Trophoblast cell (in vitro differentiated cells and primary cell): ENCODE results near the gene GLIS1.

ENCODE experiments used
- DNase-seq, 2 donors: peaks; one replicate each; pipeline ENCODE4 v3.0.0-alpha.2; 2016
- H2AFZ ChIP-seq: 2 replicates; pipeline ENCODE4 v1.6.1; 2013; ENCODE audit warnings: low read length, moderate library complexity, mild to moderate bottlenecking; ENCODE audit not compliant: insufficient read depth, poor library complexity
- H2AK5ac ChIP-seq: 2 replicates; pipeline ENCODE4 v1.6.1; 2013; ENCODE audit warnings: mild to moderate bottlenecking, low read length
- H2BK120ac ChIP-seq: 2 replicates; pipeline ENCODE4 v1.6.1; 2013; ENCODE audit warnings: low read length, mild to moderate bottlenecking, moderate library complexity; ENCODE audit not compliant: insufficient read depth, poor library complexity
- H2BK12ac ChIP-seq: 2 replicates; pipeline ENCODE4 v1.6.1; 2013; ENCODE audit warnings: mild to moderate bottlenecking, low read length, moderate library complexity
- H2BK5ac ChIP-seq: 2 replicates; pipeline ENCODE4 v1.6.1; 2013; ENCODE audit warnings: low read length, low read depth, moderate library complexity, mild to moderate bottlenecking; ENCODE audit not compliant: poor library complexity
- H3K14ac ChIP-seq: 2 replicates; pipeline ENCODE4 v1.6.1; 2013; ENCODE audit warnings: mild to moderate bottlenecking, low read length
- H3K18ac ChIP-seq: 2 replicates; pipeline ENCODE4 v1.6.1; 2013; ENCODE audit warnings: mild to moderate bottlenecking, low read length
- H3K23ac ChIP-seq: 2 replicates; pipeline ENCODE4 v1.6.1; 2013; ENCODE audit warnings: low read length
- H3K27ac ChIP-seq: 2 replicates; pipeline ENCODE4 v1.5.1; 2013; ENCODE audit warnings: low read depth, mild to moderate bottlenecking, inconsistent platforms, low read length, moderate library complexity
- H3K27me3 ChIP-seq: 2 replicates; pipeline ENCODE4 v1.6.1; 2013; ENCODE audit warnings: inconsistent platforms, mild to moderate bottlenecking, low read length, moderate library complexity; ENCODE audit not compliant: insufficient read depth
- H3K36me3 ChIP-seq, 2 experiments: 1 replicate in 1 of 2; 2 replicates in 1 of 2; pipeline ENCODE4 v1.6.1; 2013; ENCODE audit warnings: low read length in 2 of 2, mild to moderate bottlenecking in 2 of 2, moderate library complexity in 1 of 2; ENCODE audit not compliant: insufficient read depth in 2 of 2, control insufficient read depth in 1 of 2
- H3K4ac ChIP-seq: 2 replicates; pipeline ENCODE4 v1.6.1; 2013; ENCODE audit warnings: low read depth, mild to moderate bottlenecking, low read length, moderate library complexity
- H3K4me1 ChIP-seq, 2 experiments: 1 replicate in 1 of 2; 2 replicates in 1 of 2; pipeline ENCODE4 v1.6.1; 2013; ENCODE audit warnings: low read length in 2 of 2, mild to moderate bottlenecking in 2 of 2, moderate library complexity in 1 of 2; ENCODE audit not compliant: insufficient read depth in 2 of 2, control insufficient read depth in 1 of 2
- H3K4me2 ChIP-seq: 2 replicates; pipeline ENCODE4 v1.6.1; 2013; ENCODE audit warnings: inconsistent platforms, mild to moderate bottlenecking, low read length, moderate library complexity
- H3K4me3 ChIP-seq: 2 replicates; pipeline ENCODE4 v1.5.1; 2013; ENCODE audit warnings: mild to moderate bottlenecking, low read depth, low read length, inconsistent platforms
- H3K79me1 ChIP-seq: one replicate; pipeline ENCODE4 v1.6.1; 2013; ENCODE audit warnings: low read length
- H3K79me2 ChIP-seq: 2 replicates; pipeline ENCODE4 v1.6.1; 2013; ENCODE audit warnings: low read length, mild to moderate bottlenecking; ENCODE audit not compliant: control insufficient read depth, insufficient read depth, poor library complexity
- H3K9ac ChIP-seq: 2 replicates; pipeline ENCODE4 v1.6.1; 2013; ENCODE audit warnings: mild to moderate bottlenecking, low read length
- H3K9me3 ChIP-seq: 2 replicates; pipeline ENCODE4 v1.6.1; 2013; ENCODE audit warnings: low read depth, mild to moderate bottlenecking, control low read depth, inconsistent platforms, low read length; ENCODE audit not compliant: insufficient read depth
- H4K12ac ChIP-seq: 2 replicates; pipeline ENCODE4 v1.6.1; 2013; ENCODE audit warnings: low read depth, mild to moderate bottlenecking, low read length, moderate library complexity
- H4K8ac ChIP-seq: 2 replicates; pipeline ENCODE4 v1.6.1; 2013; ENCODE audit warnings: low read depth, mild to moderate bottlenecking, low read length, moderate library complexity
- H4K91ac ChIP-seq: one replicate; pipeline ENCODE4 v1.6.1; 2013; ENCODE audit warnings: low read depth, mild to moderate bottlenecking, low read length, moderate library complexity
- WGBS: extraction: QIAGEN DNeasy Blood & Tissue Kit; methylation state at CpG from one replicate; pipeline ENCODE4 v1.1.7; 2013; ENCODE audit warnings: missing lambda C conversion rate; ENCODE audit not compliant: insufficient read length, insufficient coverage; ENCODE audit errors: extremely low coverage; 5-methylcytosine and 5-hydroxymethylcytosine counted together

GLIS1 gene

GRCh38 chr1:53549287-53549686, 189.7 kb downstream of the GLIS1 start:
- Histone ChIP-seq H2AFZ (no peak overlapping the region), H3K14ac (no peak overlapping the region), H3K4ac (no peak overlapping the region), H2BK5ac (no peak overlapping the region), H3K79me2 (no peaks in the 10 kb centered on the region), H3K27ac (no peak overlapping the region), H4K8ac (no peak overlapping the region), H3K9me3 (no peaks in the 10 kb centered on the region), H2BK12ac (no peak overlapping the region), H3K4me1 (no peaks in the 10 kb centered on the region), H3K4me3 (no peak overlapping the region), H3K36me3 (no peaks in the 10 kb centered on the region), H4K12ac (no peak overlapping the region), H3K79me1 (no peaks in the 10 kb centered on the region), H3K18ac (no peak overlapping the region), H3K23ac (no peak overlapping the region), H2BK120ac (no peak overlapping the region), H3K27me3 (no peaks in the 10 kb centered on the region), H2AK5ac (no peak overlapping the region), H3K9ac (no peak overlapping the region), H4K91ac (no peak overlapping the region), H3K4me2 (no peak overlapping the region)
- no CpG with 5 or more reads among the region's 2 CpGs for WGBS
- DNase-seq: no peak

GRCh38 chr1:53548031-53548491, 190.9 kb downstream of the GLIS1 start:
- H3K9ac ChIP-seq: no peak overlapping the region
- no peak overlapping the region for H2AFZ ChIP-seq
- no peak overlapping the region for H2BK5ac ChIP-seq
- H4K12ac ChIP-seq: no peak overlapping the region
- no peaks in the 10 kb centered on the region for H3K79me1 ChIP-seq
- no peak for DNase-seq
- no CpG with 5 or more reads among the region's 17 CpGs for WGBS
- H4K8ac ChIP-seq: no peak overlapping the region
- H3K4me1 ChIP-seq: no peaks in the 10 kb centered on the region
- H3K23ac ChIP-seq: no peak overlapping the region
- H4K91ac ChIP-seq: no peak overlapping the region
- no peak overlapping the region for H3K14ac ChIP-seq
- no peaks in the 10 kb centered on the region for H3K9me3 ChIP-seq
- H2AK5ac ChIP-seq: no peak overlapping the region
- H3K36me3 ChIP-seq: no peaks in the 10 kb centered on the region
- no peak overlapping the region for H3K18ac ChIP-seq
- no peak overlapping the region for H3K4me3 ChIP-seq
- H3K27ac ChIP-seq: no peak overlapping the region
- no peak overlapping the region for H2BK120ac ChIP-seq
- H3K4me2 ChIP-seq: no peak overlapping the region
- no peak overlapping the region for H3K4ac ChIP-seq
- no peak overlapping the region for H2BK12ac ChIP-seq
- H3K79me2 ChIP-seq: no peaks in the 10 kb centered on the region
- no peaks in the 10 kb centered on the region for H3K27me3 ChIP-seq

- no peak for DNase-seq
- no peaks in the 10 kb centered on the region for H3K9me3 ChIP-seq
- no peak overlapping the region for H3K9ac ChIP-seq
These were observed 191.7 kb downstream of the GLIS1 start for GRCh38 chr1:53547231-53547790.

GRCh38 chr1:53546409-53547155, 192.4 kb downstream of the GLIS1 start:
- WGBS: no CpG with 5 or more reads among the region's 13 CpGs
- no peak overlapping the region for H3K4me3 ChIP-seq

More at GRCh38 chr1:53547231-53547790, 191.7 kb downstream of the GLIS1 start:
- Histone ChIP-seq H3K79me2 (no peaks in the 10 kb centered on the region), H4K12ac (no peak overlapping the region), H3K4me1 (peaks cover 0 to 3% of the 10 kb centered on the region in 2 experiments), H3K14ac (no peak overlapping the region), H3K4ac (no peak overlapping the region), H2BK120ac (no peak overlapping the region), H4K91ac (no peak overlapping the region), H3K18ac (no peak overlapping the region), H3K23ac (no peak overlapping the region), H3K4me3 (no peak overlapping the region), H4K8ac (no peak overlapping the region), H3K27me3 (no peaks in the 10 kb centered on the region), H2BK12ac (no peak overlapping the region), H2AFZ (no peak overlapping the region), H3K79me1 (no peaks in the 10 kb centered on the region), H2BK5ac (no peak overlapping the region), H3K27ac (no peak overlapping the region), H3K36me3 (no peaks in the 10 kb centered on the region), H3K4me2 (no peak overlapping the region), H2AK5ac (no peak overlapping the region)
- WGBS: no CpG with 5 or more reads among the region's 10 CpGs

More at GRCh38 chr1:53546409-53547155, 192.4 kb downstream of the GLIS1 start:
- no peak for DNase-seq
- Histone ChIP-seq H2AK5ac (no peak overlapping the region), H3K18ac (no peak overlapping the region), H3K27ac (no peak overlapping the region), H3K23ac (no peak overlapping the region), H3K27me3 (no peaks in the 10 kb centered on the region), H3K4me2 (no peak overlapping the region), H3K9me3 (peaks cover under 1% of the 10 kb centered on the region), H2AFZ (no peak overlapping the region), H3K14ac (no peak overlapping the region), H4K91ac (no peak overlapping the region), H4K12ac (no peak overlapping the region), H3K36me3 (no peaks in the 10 kb centered on the region), H2BK5ac (no peak overlapping the region), H2BK12ac (no peak overlapping the region), H2BK120ac (no peak overlapping the region), H3K9ac (no peak overlapping the region), H4K8ac (no peak overlapping the region), H3K79me2 (no peaks in the 10 kb centered on the region), H3K79me1 (no peaks in the 10 kb centered on the region), H3K4me1 (peaks cover 3 to 8% of the 10 kb centered on the region in 2 experiments), H3K4ac (no peak overlapping the region)
